GM18867 (cell line): Measurements from ENCODE around the gene SERINC4.
A peak's percentile ranks its signal among the peaks of the same experiment; 100 is the strongest.
"Not testable (repeated sequence)": the region's sequence is repeated elsewhere in the genome, so short reads cannot be mapped to it uniquely, and the experiment has no call there.

Experiments
- ATAC-seq: cut with Tn5 transposase; IDR thresholded peaks from one replicate; pipeline ENCODE4 v1.9.1; 2021; ENCODE audit warnings: mild to moderate bottlenecking, moderate library complexity; ENCODE audit not compliant: unreplicated experiment

SERINC4 gene

GRCh38 chr15:43799945-43800285, at the start of gene SERINC4:
Gene SERINC4, minus strand, starts transcription at chr15:43800220. Its CDS starts 234 bp downstream, at chr15:43799986.
- no peak for ATAC-seq

- ATAC-seq, result no peak
Measured at GRCh38 chr15:43845421-43845820, 45.4 kb upstream of the SERINC4 start.

- ATAC-seq, result not testable (repeated sequence)
Measured at GRCh38 chr15:43832485-43832884, 32.5 kb upstream of the SERINC4 start.

- ATAC-seq, result not testable (repeated sequence)
Measured at GRCh38 chr15:43831519-43832052, 31.6 kb upstream of the SERINC4 start.

- ATAC-seq, result not testable (repeated sequence)
Measured at GRCh38 chr15:43830691-43831275, 30.8 kb upstream of the SERINC4 start.

- not testable (repeated sequence) for ATAC-seq
Measured at GRCh38 chr15:43829951-43830540, 30.0 kb upstream of the SERINC4 start.

GRCh38 chr15:43828061-43828657, 28.1 kb upstream of the SERINC4 start:
- ATAC-seq, result no peak

- peak; percentile 64 for ATAC-seq
Measured at GRCh38 chr15:43826508-43827341, 26.7 kb upstream of the SERINC4 start, which contains the start of gene WDR76. Gene WDR76, plus strand, starts transcription at chr15:43827002. Its CDS starts 31 bp downstream, at chr15:43827033.

GRCh38 chr15:43826029-43826507, 26.0 kb upstream of the SERINC4 start:
- ATAC-seq, result no peak

- ATAC-seq, result not testable (repeated sequence)
Measured at GRCh38 chr15:43825305-43825704, 25.3 kb upstream of the SERINC4 start.

- peak; percentile 67 for ATAC-seq
Measured at GRCh38 chr15:43824302-43825246, 24.6 kb upstream of the SERINC4 start, which contains the start of gene MFAP1. Gene MFAP1, minus strand, starts transcription at chr15:43824690. Its CDS starts 121 bp downstream, at chr15:43824569.

GRCh38 chr15:43821505-43821904, 21.5 kb upstream of the SERINC4 start:
- ATAC-seq, result no peak

- not testable (repeated sequence) for ATAC-seq
Measured at GRCh38 chr15:43815064-43815463, 15.0 kb upstream of the SERINC4 start.

- ATAC-seq, result peak; percentile 63
Measured at GRCh38 chr15:43808960-43809678, 9.1 kb upstream of the SERINC4 start.

GRCh38 chr15:43808435-43808950, 8.5 kb upstream of the SERINC4 start:
- no peak for ATAC-seq

- ATAC-seq, result not testable (repeated sequence)
Measured at GRCh38 chr15:43802676-43803075, 2.7 kb upstream of the SERINC4 start.

- peak; percentile 88 for ATAC-seq
Measured at GRCh38 chr15:43800286-43801141, 494 bp upstream of the SERINC4 start, which contains the start of gene HYPK. Gene HYPK, plus strand, starts transcription at chr15:43800599. Its CDS starts 24 bp downstream, at chr15:43800623.
